K562 (cell line): ENCODE measurements around the gene TLR2. TPM values are rescaled to one million over a fixed set of nuclear protein-coding genes. Genes with fewer than 3 reads are reported as not detected.

Source experiments
- ATAC-seq: fragments of 200-7000 bp; cut with Tn5 transposase; 3 replicates; pipeline ENCODE4 v1.9.1; 2020; ENCODE audit warnings: moderate library complexity
- BruUV-seq: library from RNA; stranded (reverse); fragments of 400-500 nt; replicated peaks from 2 replicates; lab custom pipeline; 2021; lab: Mats Ljungman, UMichigan
- CTCF ChIA-PET: fragments of 300-600 bp; formaldehyde crosslinking; extraction: SDS; loops from one replicate; lab custom pipeline; 2021; ENCODE audit warnings: low intra/inter-chr PET ratio; lab: Yijun Ruan, JAX
- POLR2A ChIA-PET: fragments of 300-600, 350-650 bp; sonication (Branson Sonifier 250); formaldehyde crosslinking; extraction: SDS; loops from one replicate; lab custom pipeline; 2021; ENCODE audit warnings: antibody characterized with exemption, inconsistent platforms; lab: Yijun Ruan, JAX
- DNase-seq, 4 experiments: peaks; one replicate each; pipeline versions ENCODE4 v3.0.0 to v3.0.0-alpha.2; 2011 to 2018; ENCODE audit warnings: low spot score in 3 of 4, mixed read lengths in 3 of 4; ENCODE audit errors: extremely low read depth in 1 of 4
- FAIRE-seq: peaks from 2 replicates; lab custom pipeline; 2011; peaks lifted over from hg19 to GRCh38; lab: Jason Lieb, UNC
- H2AFZ ChIP-seq: 2 replicates; pipeline ENCODE4 v1.6.0; 2011; ENCODE audit warnings: low read depth, low read length, control low read depth, inconsistent platforms
- H3K27ac ChIP-seq: fragments of 200-600 bp; 3 replicates; pipeline ENCODE4 v1.8.0; 2011; ENCODE audit warnings: low read depth, mild to moderate bottlenecking, control low read depth, inconsistent platforms, low read length, moderate library complexity, mixed read lengths; ENCODE audit errors: extremely low read depth
- H3K27me3 ChIP-seq, 2 experiments: fragments of 300-600 bp in 1 of 2; 2 replicates in 1 of 2; 3 replicates in 1 of 2; pipeline versions ENCODE4 v1.6.0 to v1.8.0; 2011; ENCODE audit warnings: inconsistent platforms in 2 of 2, low read length in 2 of 2, mild to moderate bottlenecking in 1 of 2, mixed read lengths in 1 of 2, moderate library complexity in 1 of 2; ENCODE audit not compliant: control insufficient read depth in 2 of 2, insufficient read depth in 2 of 2
- H3K36me3 ChIP-seq: fragments of 300-600 bp; 3 replicates; pipeline ENCODE4 v1.8.0; 2011; ENCODE audit warnings: mild to moderate bottlenecking, low read length, inconsistent platforms; ENCODE audit not compliant: control insufficient read depth, insufficient read depth
- H3K4me1 ChIP-seq, 2 experiments: fragments of 200-600 bp in 1 of 2; replicated peaks in 1 of 2; 2 replicates in 1 of 2; 3 replicates in 1 of 2; pipeline versions ENCODE4 v1.5.1 to v1.8.0; 2011; ENCODE audit warnings: inconsistent platforms in 2 of 2, low read length in 2 of 2, mild to moderate bottlenecking in 1 of 2, mixed read lengths in 1 of 2, moderate library complexity in 1 of 2; ENCODE audit not compliant: control insufficient read depth in 2 of 2, insufficient read depth in 2 of 2
- H3K4me2 ChIP-seq: 2 replicates; pipeline ENCODE4 v1.6.1; 2011; ENCODE audit warnings: low read length, control low read depth, inconsistent platforms, mixed read lengths; ENCODE audit not compliant: insufficient read depth
- H3K4me3 ChIP-seq: fragments of 200-600 bp; sonication (generic), shearing (Covaris generic); 2 replicates; pipeline ENCODE4 v1.5.1; 2016; ENCODE audit warnings: control low read depth, inconsistent platforms
- H3K79me2 ChIP-seq: fragments of 200-600 bp; 3 replicates; pipeline ENCODE4 v1.8.0; 2011; ENCODE audit warnings: low read length, inconsistent platforms; ENCODE audit not compliant: control insufficient read depth, insufficient read depth
- H3K9ac ChIP-seq, 2 experiments: 2 replicates each; pipeline versions ENCODE4 v1.6.0 to v1.6.1; 2011; ENCODE audit warnings: low read depth in 2 of 2, low read length in 2 of 2, control low read depth in 1 of 2, inconsistent platforms in 1 of 2, mild to moderate bottlenecking in 1 of 2, mixed read lengths in 1 of 2; ENCODE audit not compliant: insufficient read depth in 1 of 2
- H3K9me1 ChIP-seq: one replicate; pipeline ENCODE4 v1.6.0; 2011; ENCODE audit warnings: inconsistent platforms, mild to moderate bottlenecking, low read length, moderate library complexity; ENCODE audit not compliant: control insufficient read depth, insufficient read depth
- H3K9me3 ChIP-seq: replicated peaks from 2 replicates; pipeline ENCODE4 v1.5.1; 2011; ENCODE audit warnings: low read depth, low read length, inconsistent platforms; ENCODE audit not compliant: control insufficient read depth, insufficient read depth
- H4K20me1 ChIP-seq: replicated peaks from 2 replicates; pipeline ENCODE4 v1.6.1; 2011; ENCODE audit warnings: low read length, inconsistent platforms, mixed read lengths; ENCODE audit not compliant: control insufficient read depth, insufficient read depth
- ARID1B ChIP-seq: fragments of 450-650 bp; IDR thresholded peaks from 2 replicates; pipeline ENCODE4 v1.6.1; 2016; ENCODE audit warnings: antibody characterized with exemption, mild to moderate bottlenecking, inconsistent platforms
- DMBX1 ChIP-seq: fragments of 250-450 bp; sonication (Bioruptor Pico); IDR thresholded peaks from 2 replicates; pipeline ENCODE4 v1.8.0; 2022; ENCODE audit warnings: inconsistent platforms, mild to moderate bottlenecking, moderate library complexity, borderline replicate concordance
- E2F3 ChIP-seq: fragments of 250-450 bp; sonication (Bioruptor Pico); IDR thresholded peaks from 2 replicates; pipeline ENCODE4 v1.4.0; 2020; ENCODE audit warnings: mild to moderate bottlenecking
- ESRRB ChIP-seq: fragments of 250-450 bp; sonication (Bioruptor Pico); IDR thresholded peaks from 2 replicates; pipeline ENCODE4 v1.5.0; 2020; ENCODE audit warnings: mild to moderate bottlenecking, moderate library complexity, borderline replicate concordance
- KLF6 ChIP-seq: fragments of 250-450 bp; sonication (Bioruptor Pico); IDR thresholded peaks from 2 replicates; pipeline ENCODE4 v1.4.0; 2020; ENCODE audit warnings: mild to moderate bottlenecking, moderate library complexity, borderline replicate concordance
- SIN3A ChIP-seq, 2 experiments: fragments of 150-350 bp in 1 of 2; IDR thresholded peaks; 2 replicates each; pipeline ENCODE4 v1.6.1; 2011 to 2016; ENCODE audit warnings: borderline replicate concordance in 2 of 2, low read depth in 2 of 2, low read length in 2 of 2, mild to moderate bottlenecking in 2 of 2, moderate library complexity in 2 of 2; ENCODE audit not compliant: control insufficient read depth in 1 of 2
- SNIP1 ChIP-seq: fragments of 450-650 bp; IDR thresholded peaks from 2 replicates; pipeline ENCODE4 v1.7.1; 2017; ENCODE audit warnings: low read depth, mild to moderate bottlenecking
- SPI1 ChIP-seq: IDR thresholded peaks from 2 replicates; pipeline ENCODE4 v1.6.1; 2011; ENCODE audit warnings: low read depth, low read length, control low read depth, borderline replicate concordance
- TEAD4 ChIP-seq, 2 experiments: sonication (generic) in 1 of 2; formaldehyde crosslinking in 1 of 2; IDR thresholded peaks; 2 replicates each; pipeline versions ENCODE4 v1.6.1 to v1.8.0; 2012 to 2022; ENCODE audit warnings: borderline replicate concordance in 1 of 2, inconsistent platforms in 1 of 2, low read length in 1 of 2, mild to moderate bottlenecking in 1 of 2, missing genetic modification reagents in 1 of 2
- TGIF2 ChIP-seq: sonication (generic); formaldehyde crosslinking; IDR thresholded peaks from 2 replicates; pipeline ENCODE4 v1.8.1; 2022; ENCODE audit warnings: mild to moderate bottlenecking, missing genetic modification reagents, moderate library complexity
- ZNF175 ChIP-seq: fragments of 200-800 bp; sonication (Bioruptor generic); IDR thresholded peaks from 2 replicates; pipeline ENCODE4 v1.6.1; 2016; ENCODE audit warnings: low read depth, mild to moderate bottlenecking, missing genetic modification characterization, missing compliant biosample characterization
- ZNF263 ChIP-seq: sonication (generic); formaldehyde crosslinking; IDR thresholded peaks from 2 replicates; pipeline ENCODE4 v1.8.0; 2022; ENCODE audit warnings: mild to moderate bottlenecking, missing genetic modification reagents, borderline replicate concordance
- ZSCAN32 ChIP-seq: fragments of 450-650 bp; formaldehyde crosslinking; IDR thresholded peaks from 2 replicates; pipeline ENCODE4 v1.4.0; 2020; ENCODE audit warnings: mild to moderate bottlenecking, moderate library complexity
- WGBS: fragments of 100-300 bp; shearing (Covaris generic); methylation state at CpG from one replicate; pipeline ENCODE4 v1.1.6; 2016; ENCODE audit warnings: low coverage, mixed read lengths; ENCODE audit not compliant: insufficient coverage; ENCODE audit errors: missing lambda C conversion rate; 5-methylcytosine and 5-hydroxymethylcytosine counted together
- in situ Hi-C: fragments of 300-500 bp; cut with MboI; formaldehyde crosslinking; loops from 4 replicates; pipeline ENCODE4 v1.15.0; 2018; ENCODE audit warnings: inconsistent platforms, mixed read lengths
- intact Hi-C: fragments of 100-400 bp; cut with micrococcal nuclease; formaldehyde crosslinking; loops from 2 replicates; pipeline ENCODE4 v1.14.2; 2022
- polyA plus RNA-seq, 8 experiments: library from polyadenylated mRNA; depleted of rRNA in 4 of 8; stranded (reverse) in 5 of 8; unstranded in 3 of 8; fragments of >200 nt; fragmentation: Nextera tagmentation in 2 of 8; fragmentation: Illumina TruSeq in 1 of 8; extraction: Ambion mirVana in 2 of 8; extraction: Trizol in 1 of 8; gene quantifications; 2 replicates each; pipeline versions ENCODE4 v1.2.1 to v1.2.3, GENCODE V29; 2011 to 2014; ENCODE audit warnings: inconsistent platforms in 1 of 8, missing spikeins in 1 of 8
- total RNA-seq, 7 experiments: library from RNA; depleted of rRNA in 6 of 7; stranded (reverse); fragments of >200 nt in 6 of 7; fragmentation: Illumina TruSeq in 2 of 7; extraction: Trizol in 2 of 7; gene quantifications; 2 replicates each; pipeline versions ENCODE4 v1.2.1 to v1.2.3, GENCODE V29; 2011 to 2021; ENCODE audit warnings: low replicate concordance in 1 of 7
- TF ChIP-seq, protein P1 (sequence below): IDR thresholded peaks from 2 replicates; pipeline ENCODE4 v1.6.1; 2012; ENCODE audit warnings: low read depth, low read length, improper control_type of control experiment, borderline replicate concordance

The TLR2 gene
- total and polyA plus RNA-seq, 9 of the 15 experiments (the other 6 are each of a cell fraction or from before 2014, with no cell fraction given) = 0.09 to 0.11 TPM; not detected in 7

DNA sequence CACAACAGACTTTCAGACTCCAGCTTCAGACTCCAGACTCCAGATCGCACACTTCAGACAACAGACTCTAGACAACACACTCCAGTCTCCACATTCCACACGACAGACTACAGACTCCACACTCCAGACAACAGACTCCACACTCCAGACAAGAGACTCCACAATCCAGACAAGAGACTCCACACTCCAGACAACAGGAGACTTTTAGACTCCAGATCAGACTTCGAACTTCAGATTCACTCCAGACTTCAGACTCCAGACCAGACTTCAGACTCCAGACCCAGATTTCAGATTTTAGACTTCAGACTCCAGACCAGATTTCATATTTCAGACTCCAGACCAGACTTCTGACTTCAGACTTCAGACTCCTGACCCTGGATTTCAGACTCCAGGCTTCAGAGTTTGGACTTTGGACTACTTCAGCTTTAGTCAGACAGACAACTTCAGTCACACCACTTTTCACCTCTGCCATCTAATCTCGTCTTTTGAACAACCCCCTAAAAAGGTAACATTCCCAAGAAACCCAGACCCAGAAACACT is 29.0 kb upstream of the TLR2 start:
- CTCF ChIA-PET = no interaction called here
- H3K4me3 ChIP-seq = no peak overlapping the region
- H3K9me3 ChIP-seq = no peaks in the 10 kb centered on the region
- intact Hi-C loops = loop anchor here (5.0 kb wide), 1 partner anchor 97 kb away; no protein-coding TSS in a partner anchor
- 0% methylated on average over 4 of the region's 4 CpGs for WGBS
- no peaks in the 10 kb centered on the region for H3K79me2 ChIP-seq
- peaks cover 4 to 31% of the 10 kb centered on the region in 2 experiments; a peak in 3 of 5 replicates for H3K27me3 ChIP-seq
- BruUV-seq = no TSS peak
- H2AFZ ChIP-seq = no peak overlapping the region
- POLR2A ChIA-PET = no interaction called here
- in situ Hi-C loops = no loop called here
- no peak overlapping the region for H3K9ac ChIP-seq
- FAIRE-seq (no peak), ATAC-seq (no peak), DNase-seq (no peak)
- no peak overlapping the region for H3K27ac ChIP-seq
- H3K4me1 ChIP-seq = no peaks in the 10 kb centered on the region
- no peaks in the 10 kb centered on the region for H4K20me1 ChIP-seq
- TF ChIP-seq ZNF175 (CRISPR knock-in tag) (no peak), ZSCAN32 (CRISPR knock-in tag) (no peak), SIN3A (IDR thresholded peaks at IDR 0.05; ENCODE audit: borderline replicate concordance in 2 of 2, control insufficient read depth in 1 of 2, low read depth in 2 of 2, low read length in 2 of 2) (no peak)
- H3K36me3 ChIP-seq = no peaks in the 10 kb centered on the region
- H3K4me2 ChIP-seq = no peak overlapping the region
- H3K9me1 ChIP-seq = peaks cover 3% of the 10 kb centered on the region

DNA sequence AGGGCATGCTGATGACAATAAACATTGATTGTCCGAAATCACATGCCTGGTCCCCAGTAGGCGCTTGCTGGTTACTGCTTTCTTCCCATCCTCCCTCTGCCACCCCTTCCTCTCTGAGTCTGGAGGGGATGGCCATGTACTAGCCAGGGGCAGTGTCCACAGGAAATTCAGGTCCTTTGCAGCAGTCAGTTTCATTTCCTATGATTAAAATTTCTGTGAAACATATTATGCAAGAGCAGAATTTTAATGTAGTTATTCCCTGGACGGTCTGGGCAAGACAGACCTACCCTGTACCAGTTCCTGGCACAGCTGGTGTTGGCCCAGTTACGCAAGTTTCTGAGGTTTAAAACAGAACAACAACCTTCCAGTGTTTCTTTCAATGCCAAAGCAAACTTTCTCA is 28.2 kb upstream of the TLR2 start:
- H3K79me2 ChIP-seq = no peaks in the 10 kb centered on the region
- H3K4me2 ChIP-seq = no peak overlapping the region
- FAIRE-seq (no peak), ATAC-seq (no peak), DNase-seq (no peak)
- H3K27ac ChIP-seq = no peak overlapping the region
- ChIA-PET POLR2A (no interaction called here), CTCF (no interaction called here)
- no peaks in the 10 kb centered on the region for H3K4me1 ChIP-seq
- 0% methylated on average over 4 of the region's 4 CpGs for WGBS
- BruUV-seq = no TSS peak
- no peaks in the 10 kb centered on the region for H4K20me1 ChIP-seq
- no peak overlapping the region for H3K4me3 ChIP-seq
- in situ Hi-C loops = no loop called here
- peaks cover 4 to 29% of the 10 kb centered on the region in 2 experiments; a peak in 3 of 5 replicates for H3K27me3 ChIP-seq
- intact Hi-C loops = loop anchor here (5.0 kb wide), 1 partner anchor 96 kb away; no protein-coding TSS in a partner anchor
- H3K9ac ChIP-seq = no peak overlapping the region
- H2AFZ ChIP-seq = no peak overlapping the region
- no peaks in the 10 kb centered on the region for H3K9me3 ChIP-seq
- H3K9me1 ChIP-seq = peaks cover 6% of the 10 kb centered on the region
- H3K36me3 ChIP-seq = no peaks in the 10 kb centered on the region
- TF ChIP-seq ESRRB = no peak
- TF ChIP-seq DMBX1 (CRISPR knock-in tag) = no peak
- no peak for TF ChIP-seq ARID1B
- no peak for TF ChIP-seq SNIP1
- TF ChIP-seq E2F3 (CRISPR knock-in tag) = no peak
- no peak for TF ChIP-seq SPI1
- no peak for TF ChIP-seq TGIF2
- TF ChIP-seq ZNF263 = no peak
- TF ChIP-seq, protein P1, sequence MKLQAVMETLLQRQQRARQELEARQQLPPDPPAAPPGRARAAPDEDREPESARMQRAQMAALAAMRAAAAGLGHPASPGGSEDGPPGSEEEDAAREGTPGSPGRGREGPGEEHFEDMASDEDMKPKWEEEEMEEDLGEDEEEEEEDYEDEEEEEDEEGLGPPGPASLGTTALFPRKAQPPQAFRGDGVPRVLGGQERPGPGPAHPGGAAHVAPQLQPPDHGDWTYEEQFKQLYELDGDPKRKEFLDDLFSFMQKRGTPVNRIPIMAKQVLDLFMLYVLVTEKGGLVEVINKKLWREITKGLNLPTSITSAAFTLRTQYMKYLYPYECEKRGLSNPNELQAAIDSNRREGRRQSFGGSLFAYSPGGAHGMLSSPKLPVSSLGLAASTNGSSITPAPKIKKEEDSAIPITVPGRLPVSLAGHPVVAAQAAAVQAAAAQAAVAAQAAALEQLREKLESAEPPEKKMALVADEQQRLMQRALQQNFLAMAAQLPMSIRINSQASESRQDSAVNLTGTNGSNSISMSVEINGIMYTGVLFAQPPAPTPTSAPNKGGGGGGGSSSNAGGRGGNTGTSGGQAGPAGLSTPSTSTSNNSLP = no peak
- no peak for TF ChIP-seq TEAD4 (IDR thresholded peaks at IDR 0.05; ENCODE audit: low read length)
- no peak for TF ChIP-seq TEAD4 (CRISPR knock-in tag; IDR thresholded peaks at IDR 0.05; ENCODE audit: borderline replicate concordance)
- no peak for TF ChIP-seq KLF6 (CRISPR knock-in tag)
